ENCODE results near the gene P2RY14.

Gene P2RY14

GRCh38 chr3:151283907-151284461 is 5.6 kb upstream of the P2RY14 start:
- no peak overlapping the region for H2AFZ ChIP-seq (ENCODE audit: low read length)
- H3F3A ChIP-seq (ENCODE audit: low read depth): no peaks in the 10 kb centered on the region
- no peaks in the 10 kb centered on the region for H4K20me1 ChIP-seq (ENCODE audit: insufficient read depth, low read length, poor library complexity, severe bottlenecking)
- no peak for TF ChIP-seq CTCF (conservative IDR thresholded peaks at IDR 0.05; ENCODE audit: low read length)
- no peak for TF ChIP-seq EZH2phosphoT487 (IDR thresholded peaks at IDR 0.05; ENCODE audit: borderline replicate concordance)
- no peaks in the 10 kb centered on the region for H3K79me2 ChIP-seq (ENCODE audit: insufficient read depth, low read length)
- H3K4me2 ChIP-seq (ENCODE audit: low read depth, low read length, poor library complexity, severe bottlenecking): no peak overlapping the region
- no peaks in the 10 kb centered on the region for H3K9me2 ChIP-seq (replicated peaks; ENCODE audit: low read depth, low read length)
- no peak overlapping the region for H3K9ac ChIP-seq (ENCODE audit: low read depth, low read length, poor library complexity, severe bottlenecking)
- H3K27me3 ChIP-seq (ENCODE audit: insufficient read depth, low read length, poor library complexity, severe bottlenecking): no peaks in the 10 kb centered on the region
- peaks cover 12% of the 10 kb centered on the region for H3K4me1 ChIP-seq (ENCODE audit: insufficient read depth, low read length, poor library complexity, severe bottlenecking)
- H3K4me3 ChIP-seq (ENCODE audit: low read length, poor library complexity, severe bottlenecking): no peak overlapping the region
- no peaks in the 10 kb centered on the region for H3K9me3 ChIP-seq (ENCODE audit: insufficient read depth, low read depth, low read length)
- peaks cover 9% of the 10 kb centered on the region; the same call in 1 of the 2 replicates for H3K36me3 ChIP-seq (ENCODE audit: insufficient read depth, low read length)

GRCh38 chr3:151283387-151283786 is 5.0 kb upstream of the P2RY14 start:
- no peak overlapping the region for H2AFZ ChIP-seq (ENCODE audit: low read length)
- no peaks in the 10 kb centered on the region for H3K9me2 ChIP-seq (replicated peaks; ENCODE audit: low read depth, low read length)
- no peaks in the 10 kb centered on the region for H3K27me3 ChIP-seq (ENCODE audit: insufficient read depth, low read length, poor library complexity, severe bottlenecking)
- H3K4me3 ChIP-seq (ENCODE audit: low read length, poor library complexity, severe bottlenecking): no peak overlapping the region
- H3K4me2 ChIP-seq (ENCODE audit: low read depth, low read length, poor library complexity, severe bottlenecking): no peak overlapping the region
- peaks cover 18% of the 10 kb centered on the region for H3K4me1 ChIP-seq (ENCODE audit: insufficient read depth, low read length, poor library complexity, severe bottlenecking)
- TF ChIP-seq CTCF (conservative IDR thresholded peaks at IDR 0.05; ENCODE audit: low read length) (no peak), EZH2phosphoT487 (IDR thresholded peaks at IDR 0.05; ENCODE audit: borderline replicate concordance) (no peak)
- no peak overlapping the region for H3K9ac ChIP-seq (ENCODE audit: low read depth, low read length, poor library complexity, severe bottlenecking)
- H4K20me1 ChIP-seq (ENCODE audit: insufficient read depth, low read length, poor library complexity, severe bottlenecking): no peaks in the 10 kb centered on the region
- H3F3A ChIP-seq (ENCODE audit: low read depth): no peaks in the 10 kb centered on the region
- H3K9me3 ChIP-seq (ENCODE audit: insufficient read depth, low read depth, low read length): no peaks in the 10 kb centered on the region
- peaks cover 9% of the 10 kb centered on the region; the same call in 1 of the 2 replicates for H3K36me3 ChIP-seq (ENCODE audit: insufficient read depth, low read length)
- H3K79me2 ChIP-seq (ENCODE audit: insufficient read depth, low read length): no peaks in the 10 kb centered on the region

GRCh38 chr3:151282921-151283320 is 4.6 kb upstream of the P2RY14 start:
- Histone ChIP-seq H3K4me2 (ENCODE audit: low read depth, low read length, poor library complexity, severe bottlenecking) (no peak overlapping the region), H3K9me2 (replicated peaks; ENCODE audit: low read depth, low read length) (no peaks in the 10 kb centered on the region), H3K9ac (ENCODE audit: low read depth, low read length, poor library complexity, severe bottlenecking) (no peak overlapping the region), H4K20me1 (ENCODE audit: insufficient read depth, low read length, poor library complexity, severe bottlenecking) (no peaks in the 10 kb centered on the region), H2AFZ (ENCODE audit: low read length) (no peak overlapping the region), H3K4me3 (ENCODE audit: low read length, poor library complexity, severe bottlenecking) (no peak overlapping the region), H3K79me2 (ENCODE audit: insufficient read depth, low read length) (no peaks in the 10 kb centered on the region), H3K27me3 (ENCODE audit: insufficient read depth, low read length, poor library complexity, severe bottlenecking) (no peaks in the 10 kb centered on the region), H3K9me3 (ENCODE audit: insufficient read depth, low read depth, low read length) (no peaks in the 10 kb centered on the region), H3F3A (ENCODE audit: low read depth) (no peaks in the 10 kb centered on the region), H3K4me1 (ENCODE audit: insufficient read depth, low read length, poor library complexity, severe bottlenecking) (peaks cover 23% of the 10 kb centered on the region), H3K36me3 (ENCODE audit: insufficient read depth, low read length) (peaks cover 9% of the 10 kb centered on the region; the same call in 1 of the 2 replicates)
- TF ChIP-seq CTCF (conservative IDR thresholded peaks at IDR 0.05; ENCODE audit: low read length) (peak; percentile 81), EZH2phosphoT487 (IDR thresholded peaks at IDR 0.05; ENCODE audit: borderline replicate concordance) (no peak)

Data from Loucy (cell line).